M059J (cell line): ENCODE data around the gene ZNF91. TPM values are rescaled to one million over a fixed set of nuclear protein-coding genes. Genes with fewer than 3 reads are reported as not detected.
"Not testable (repeated sequence)": the region's sequence is repeated elsewhere in the genome, so short reads cannot be mapped to it uniquely, and the experiment has no call there.

Experiments used
- DNase-seq: peaks from one replicate; pipeline ENCODE4 v3.0.0-alpha.2; 2012; ENCODE audit warnings: low read depth
- total RNA-seq: library from RNA; depleted of rRNA; stranded (reverse); fragments of >200 nt; shearing (Covaris generic); gene quantifications from 2 replicates; pipeline ENCODE4 v1.2.3, GENCODE V29; 2014; rRNA removed

The ZNF91 gene
- 28.6 and 29.3 TPM in 2 replicates for total RNA-seq

DNA sequence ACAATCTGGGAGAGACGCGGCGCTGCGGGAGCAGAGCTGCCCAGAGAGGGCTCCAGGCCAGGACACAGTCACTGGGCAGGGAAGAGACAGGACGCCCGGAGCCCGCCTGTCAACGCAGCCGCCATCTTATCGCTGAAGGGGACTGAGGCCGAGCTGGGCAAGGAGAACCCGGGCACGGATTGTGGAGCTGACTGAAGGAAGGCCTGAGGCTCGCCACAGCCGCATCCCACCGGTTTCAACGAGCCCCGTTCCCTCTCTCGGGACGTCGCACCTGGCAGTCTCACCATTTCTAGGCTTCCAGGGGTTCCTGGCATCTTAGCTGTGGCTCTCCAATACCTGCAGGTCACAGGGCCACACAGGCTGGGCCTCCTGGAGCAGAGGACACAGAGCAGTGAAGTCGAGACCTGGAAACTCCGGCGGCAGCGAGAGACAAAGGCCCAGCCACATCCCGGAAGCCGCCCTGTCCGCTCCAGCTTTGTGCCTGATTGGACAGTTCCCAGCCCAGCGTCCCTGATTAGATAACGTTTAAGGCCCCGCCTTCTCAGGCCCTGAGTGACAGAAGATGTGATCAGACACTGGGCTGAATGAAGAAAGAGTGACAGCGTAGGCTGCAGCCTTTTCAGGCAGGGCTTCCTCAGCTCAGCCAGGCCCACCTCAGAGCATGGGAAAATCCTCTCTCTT lies at the start of gene ZNF91:
Gene ZNF91, minus strand, starts transcription at position 431 of the 681 bp plus-strand sequence. Its CDS starts 117 bp downstream, at position 314.
- peak; percentile 98 for DNase-seq

DNA sequence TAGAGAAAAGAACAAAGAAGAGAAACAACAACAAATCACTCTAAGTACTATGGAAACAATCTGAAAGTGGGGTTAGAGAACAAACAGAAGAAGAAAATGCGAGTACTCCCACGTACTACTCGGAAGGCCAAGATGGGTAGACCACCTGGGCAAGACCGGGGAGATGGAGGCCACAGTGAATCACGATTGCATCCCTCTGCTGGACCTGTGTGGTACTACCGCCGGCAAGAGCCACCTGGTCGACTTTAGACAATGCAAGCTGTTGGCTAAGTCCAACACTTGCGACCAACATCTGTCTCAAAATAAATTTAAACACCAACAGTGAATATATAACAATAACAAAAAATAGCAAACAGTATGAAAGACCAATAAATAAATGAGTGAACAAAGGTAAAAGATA lies 45.5 kb upstream of the ZNF91 start:
- no peak for DNase-seq

DNA sequence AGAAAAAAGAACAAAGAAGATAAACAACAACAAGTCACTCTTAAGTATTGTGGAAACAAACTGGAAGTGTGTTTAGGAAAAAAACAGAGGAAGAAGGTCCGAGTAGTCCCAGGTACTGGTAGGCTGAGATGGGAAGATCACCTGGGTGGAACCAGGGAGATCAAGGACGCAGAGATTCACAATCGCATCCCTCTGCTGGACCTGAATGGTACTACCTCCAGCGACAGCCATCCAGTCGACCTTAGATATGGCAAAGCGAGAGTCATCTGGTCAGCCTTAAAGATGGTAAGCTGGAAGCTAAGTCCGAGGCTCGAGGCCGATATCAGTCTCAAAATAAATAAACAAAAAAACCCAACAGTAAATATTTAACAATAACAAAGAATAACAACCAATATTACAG lies 44.9 kb upstream of the ZNF91 start:
- no peak for DNase-seq

DNA sequence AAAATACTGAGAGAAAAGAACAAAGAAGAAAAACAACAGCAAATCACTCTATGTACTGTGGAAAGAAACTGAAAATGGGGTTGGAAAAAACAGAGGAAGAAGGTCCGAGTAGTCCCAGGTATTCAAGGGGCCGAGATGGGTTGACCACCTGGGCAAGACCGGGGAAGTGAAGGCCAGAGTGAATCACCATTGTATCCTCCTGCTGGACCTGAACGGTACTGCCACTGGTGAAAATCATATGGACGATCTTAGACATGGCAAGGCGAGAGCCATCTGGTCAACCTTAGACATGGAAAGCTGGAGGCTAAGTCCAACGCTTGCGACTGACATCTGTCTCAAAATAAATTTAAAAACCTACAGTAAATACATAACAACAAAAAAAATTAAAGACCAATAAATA lies 44.4 kb upstream of the ZNF91 start:
- DNase-seq = no peak

DNA sequence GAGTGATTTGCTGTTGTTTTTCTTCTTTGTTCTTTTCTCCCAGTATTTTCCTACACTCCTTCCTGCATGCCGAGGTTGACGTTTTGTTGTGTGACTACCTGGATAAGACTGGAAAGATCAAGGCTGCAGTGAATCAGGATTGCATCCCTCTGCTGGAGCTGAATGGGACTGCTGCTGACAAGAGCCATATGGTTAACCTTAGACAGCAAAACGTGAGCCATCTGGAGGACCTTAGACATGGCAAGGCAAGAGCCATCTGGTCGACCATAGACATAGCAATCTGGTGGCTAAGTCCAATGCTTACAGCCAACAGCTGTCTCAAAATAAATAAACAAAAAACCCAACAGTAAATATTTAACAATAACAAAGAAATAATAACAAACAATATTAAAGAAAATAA lies 42.6 kb upstream of the ZNF91 start:
- DNase-seq = no peak

DNA sequence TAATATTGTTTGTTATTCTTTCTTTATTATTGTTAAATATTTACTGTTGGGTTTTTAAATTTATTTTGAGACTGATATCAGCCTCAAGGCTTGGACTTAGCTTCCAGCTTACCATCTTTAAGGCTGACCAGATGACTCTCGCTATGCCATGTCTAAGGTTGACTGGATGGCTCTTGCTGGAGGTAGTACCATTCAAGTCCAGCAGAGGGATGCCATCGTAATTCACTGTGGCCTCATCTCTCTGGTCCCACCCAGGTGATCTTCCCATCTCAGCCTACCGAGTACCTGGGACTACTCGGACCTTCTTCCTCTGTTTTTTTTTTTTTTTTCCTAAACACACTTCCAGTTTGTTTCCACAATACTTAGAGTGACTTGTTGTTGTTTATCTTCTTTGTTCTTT lies 41.7 kb upstream of the ZNF91 start:
- DNase-seq = no peak

DNA sequence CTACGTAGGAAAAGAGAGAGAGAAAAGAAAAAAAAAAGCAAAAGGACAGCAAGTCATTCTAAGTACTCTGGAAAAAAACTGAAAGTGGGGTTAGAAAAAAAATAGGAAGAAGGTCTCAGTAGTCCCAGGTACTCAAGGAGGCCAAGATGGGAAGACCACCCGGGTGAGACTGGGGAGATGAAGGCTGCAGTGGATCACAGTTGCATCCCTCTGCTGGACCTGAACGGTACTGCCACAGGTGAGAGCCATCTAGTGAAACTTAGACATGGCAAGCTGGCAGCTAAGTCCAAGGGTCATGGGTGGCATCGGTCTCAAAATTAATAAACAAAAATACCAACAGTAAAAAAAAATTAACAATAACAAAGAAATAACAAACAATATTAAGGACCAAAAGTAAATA lies 41.0 kb upstream of the ZNF91 start:
- DNase-seq = no peak

DNA sequence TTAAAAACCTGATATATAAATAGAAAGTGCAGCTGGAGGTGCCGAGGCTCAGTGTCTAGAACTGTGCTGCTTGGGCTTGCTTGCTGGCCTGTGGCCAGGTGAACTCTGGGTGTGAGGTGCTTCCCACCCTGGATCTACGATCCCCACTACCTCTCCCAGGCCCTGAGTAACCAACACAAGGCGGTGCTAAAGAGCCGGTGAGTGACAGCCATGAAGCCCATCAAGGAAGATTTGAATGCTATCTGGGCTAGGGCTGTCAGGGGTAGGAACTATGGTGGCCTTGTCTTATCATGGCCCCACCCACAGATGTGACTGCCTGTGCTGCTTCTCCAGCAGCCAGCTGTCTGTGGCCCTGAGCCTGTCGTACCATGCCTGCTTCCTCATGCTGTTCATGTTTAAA lies 25.6 kb upstream of the ZNF91 start:
- DNase-seq = no peak

DNA sequence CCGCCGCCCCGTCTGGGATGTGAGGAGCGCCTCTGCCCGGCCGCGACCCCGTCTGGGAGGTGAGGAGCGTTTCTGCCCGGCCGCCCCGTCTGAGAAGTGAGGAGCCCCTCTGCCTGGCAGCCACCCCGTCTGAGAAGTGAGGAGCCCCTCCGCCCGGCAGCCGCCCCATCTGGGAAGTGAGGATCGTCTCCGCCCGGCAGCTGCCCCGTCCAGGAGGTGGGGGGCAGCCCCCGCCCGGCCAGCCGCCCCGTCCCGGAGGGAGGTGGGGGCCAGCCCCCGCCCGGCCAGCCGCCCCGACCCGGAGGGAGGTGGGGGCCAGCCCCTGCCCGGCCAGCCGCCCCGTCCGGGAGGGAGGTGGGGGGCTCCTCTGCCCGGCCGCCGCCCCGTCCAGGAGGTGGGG lies 24.0 kb upstream of the ZNF91 start:
- not testable (repeated sequence) for DNase-seq

DNA sequence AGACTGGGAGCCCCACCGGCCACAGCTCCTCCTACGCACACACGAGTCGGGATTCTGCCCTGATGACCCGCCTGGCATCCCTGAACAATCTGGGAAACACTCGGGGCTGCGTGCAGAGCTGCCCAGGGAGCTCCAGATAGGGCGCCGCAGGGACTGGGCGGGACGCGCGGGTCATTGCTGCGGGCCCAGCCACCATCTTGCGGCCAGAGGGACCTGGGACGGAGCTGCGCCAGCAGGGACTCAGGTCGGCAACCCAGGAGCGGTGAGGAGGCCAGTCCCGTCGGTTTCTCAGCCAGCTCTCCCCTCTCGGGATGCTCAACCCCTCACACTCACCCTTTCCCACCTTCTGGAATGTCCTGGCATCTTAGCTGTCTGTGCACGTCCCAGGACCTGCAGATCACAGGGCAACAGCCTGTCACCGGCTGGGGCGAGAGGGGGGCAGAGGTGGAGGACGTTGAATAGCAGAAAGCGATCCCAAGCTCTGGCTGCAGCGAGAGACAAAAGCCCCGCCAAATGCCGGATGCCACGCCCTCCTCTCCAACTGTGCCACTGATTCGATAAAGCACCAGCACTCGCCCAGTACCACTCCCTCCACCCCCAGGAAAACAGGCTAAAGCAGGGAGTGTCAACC lies 20.4 kb upstream of the ZNF91 start:
- peak; percentile 84 for DNase-seq

DNA sequence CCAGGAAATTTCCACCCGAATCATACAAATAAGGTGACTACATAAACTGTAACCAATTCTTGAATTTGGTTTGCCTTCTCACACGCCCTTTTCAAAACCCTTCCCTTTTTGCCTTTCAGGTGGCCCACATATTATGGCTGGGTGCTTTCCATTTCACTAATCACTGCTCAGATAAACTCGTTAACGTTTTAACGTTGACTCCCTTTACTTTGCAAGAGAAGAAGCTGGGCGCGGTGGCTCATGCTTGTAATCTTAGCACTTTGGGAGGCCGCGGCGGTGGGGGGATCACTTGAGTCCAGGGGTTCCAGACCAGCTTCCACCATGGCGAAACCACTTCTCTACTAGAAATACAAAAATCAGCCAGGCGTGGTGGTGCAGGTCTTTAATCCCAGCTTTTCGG lies 19.8 kb upstream of the ZNF91 start:
- no peak for DNase-seq

DNA sequence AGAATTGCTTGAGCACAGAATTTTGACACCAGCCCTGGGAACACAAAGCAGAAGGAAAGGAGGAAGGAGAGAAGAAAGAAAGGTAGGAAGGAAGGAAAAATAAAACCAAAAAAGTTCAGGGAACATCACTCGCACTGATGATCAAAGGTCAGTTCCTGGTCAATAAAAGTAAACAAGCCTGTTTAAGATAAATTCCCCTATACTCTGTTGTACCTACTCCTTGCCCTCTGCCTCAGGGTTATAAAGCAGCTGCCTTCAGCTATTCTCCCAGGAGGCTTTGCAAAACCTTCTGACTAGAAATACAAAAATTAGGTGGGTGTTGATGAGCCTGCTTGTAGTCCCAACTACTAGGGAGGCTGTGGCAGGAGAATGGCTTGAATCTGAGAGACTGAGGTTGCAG lies 14.9 kb upstream of the ZNF91 start:
- no peak for DNase-seq

DNA sequence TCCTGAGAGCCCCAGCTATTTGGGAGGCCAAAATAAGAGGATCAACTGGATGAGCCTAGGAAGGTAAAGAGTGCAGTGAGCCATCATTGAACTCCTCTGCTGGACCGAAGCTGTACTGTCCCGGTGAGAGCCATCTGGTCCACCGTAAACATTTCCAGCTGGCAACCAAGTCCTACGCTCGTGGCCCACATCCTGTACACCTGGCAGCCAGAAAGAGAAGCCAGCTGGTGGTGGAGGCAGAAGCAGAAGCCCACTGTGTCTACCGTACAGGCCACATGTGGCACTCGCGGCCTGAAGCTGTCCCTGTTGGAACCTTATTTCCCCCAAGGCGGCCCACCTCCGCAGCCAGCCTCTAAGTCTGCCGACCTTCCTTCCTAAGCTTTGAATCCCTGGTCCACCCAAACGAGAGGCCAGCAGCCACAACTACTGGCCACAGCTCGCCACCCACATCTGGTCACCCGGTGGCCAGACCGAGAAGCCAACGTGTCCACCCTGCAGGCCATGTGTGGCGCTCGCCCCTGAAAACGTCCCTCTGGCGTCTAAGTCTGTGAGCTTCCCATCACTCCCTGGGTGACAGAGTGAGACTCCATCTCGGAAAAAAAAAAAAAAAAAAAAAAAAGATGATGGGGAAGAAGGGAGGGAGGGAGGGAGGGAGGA lies 14.2 kb upstream of the ZNF91 start:
- DNase-seq = no peak

DNA sequence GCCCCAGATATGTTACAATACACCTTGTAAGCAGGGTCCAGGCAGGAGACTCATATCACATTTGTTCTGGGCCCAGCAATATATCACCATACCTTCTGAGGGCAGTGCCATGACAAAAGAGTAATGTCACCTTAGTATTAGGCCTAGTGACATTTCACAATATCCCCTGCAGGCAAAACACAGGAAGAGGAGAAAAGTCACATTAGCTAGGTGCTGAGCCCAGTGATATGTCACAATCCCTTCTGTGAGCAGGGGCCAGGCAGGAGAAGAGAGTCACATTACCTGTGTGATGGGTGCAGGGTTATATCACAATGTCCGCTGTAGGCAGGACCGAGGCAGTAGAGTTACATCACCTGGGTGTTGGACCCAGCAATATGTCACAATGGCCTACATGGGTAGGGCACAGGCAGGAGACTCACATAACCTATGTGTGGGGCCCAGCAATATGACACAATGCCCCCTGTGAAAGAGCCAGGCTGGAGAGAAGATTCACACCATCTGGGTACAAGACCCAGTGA lies 12.4 kb upstream of the ZNF91 start:
- no peak for DNase-seq

DNA sequence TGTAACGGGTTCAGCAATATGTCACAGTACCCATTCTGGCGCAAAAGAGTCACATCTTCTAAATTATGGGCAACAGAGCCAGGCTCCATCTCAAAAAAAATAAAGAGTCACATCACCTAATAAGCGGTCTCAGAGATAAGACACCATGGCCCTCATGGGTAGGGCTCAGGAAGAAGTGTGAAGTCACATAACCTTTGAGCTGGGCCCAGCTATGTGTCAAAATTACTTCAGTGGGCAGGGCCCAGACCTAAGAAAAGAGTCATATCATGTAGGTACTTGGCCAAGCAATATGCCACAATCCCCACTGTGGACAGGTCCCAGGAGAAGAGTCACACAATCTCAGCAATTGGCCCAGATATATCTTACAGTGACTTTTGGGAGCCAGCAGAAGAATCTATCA lies 11.4 kb upstream of the ZNF91 start:
- DNase-seq = no peak

DNA sequence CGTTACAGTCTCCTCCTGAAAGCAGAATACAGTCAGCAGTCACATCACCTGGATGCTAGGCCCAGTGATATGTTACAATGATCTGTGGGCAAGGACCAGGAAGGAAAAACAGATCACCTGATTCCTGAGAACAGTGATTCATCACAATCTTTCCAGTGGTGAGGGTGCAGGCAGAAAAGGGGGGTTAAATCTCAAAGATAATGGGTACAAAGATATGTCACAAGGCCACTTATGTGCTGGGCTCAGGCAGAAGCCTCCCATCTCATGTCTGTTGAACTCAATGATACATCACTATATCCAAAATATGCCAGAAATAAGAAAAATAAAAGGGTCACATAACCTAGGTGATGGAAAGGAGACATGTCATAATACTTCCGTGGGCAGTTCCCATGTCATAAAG lies 10.8 kb upstream of the ZNF91 start:
- DNase-seq = no peak

DNA sequence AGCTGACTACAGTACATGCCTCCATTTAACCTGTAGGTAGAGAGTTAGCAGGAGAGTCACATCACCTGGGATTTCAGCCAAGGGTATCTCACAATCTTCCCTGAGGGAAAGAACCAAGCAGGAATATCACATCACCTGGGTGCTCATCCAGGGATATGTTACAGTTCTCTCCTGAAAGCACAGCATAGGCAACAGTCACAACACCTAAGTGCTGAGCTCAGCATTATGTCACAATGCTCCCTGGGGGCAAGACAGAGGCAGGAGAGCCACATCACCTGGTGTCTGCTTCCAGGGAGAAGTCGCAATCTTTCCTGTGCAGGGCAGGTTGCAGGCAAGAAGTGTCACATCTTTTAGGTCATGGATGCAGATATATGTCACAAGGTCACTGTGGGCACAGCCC lies 9.4 kb upstream of the ZNF91 start:
- DNase-seq = no peak

DNA sequence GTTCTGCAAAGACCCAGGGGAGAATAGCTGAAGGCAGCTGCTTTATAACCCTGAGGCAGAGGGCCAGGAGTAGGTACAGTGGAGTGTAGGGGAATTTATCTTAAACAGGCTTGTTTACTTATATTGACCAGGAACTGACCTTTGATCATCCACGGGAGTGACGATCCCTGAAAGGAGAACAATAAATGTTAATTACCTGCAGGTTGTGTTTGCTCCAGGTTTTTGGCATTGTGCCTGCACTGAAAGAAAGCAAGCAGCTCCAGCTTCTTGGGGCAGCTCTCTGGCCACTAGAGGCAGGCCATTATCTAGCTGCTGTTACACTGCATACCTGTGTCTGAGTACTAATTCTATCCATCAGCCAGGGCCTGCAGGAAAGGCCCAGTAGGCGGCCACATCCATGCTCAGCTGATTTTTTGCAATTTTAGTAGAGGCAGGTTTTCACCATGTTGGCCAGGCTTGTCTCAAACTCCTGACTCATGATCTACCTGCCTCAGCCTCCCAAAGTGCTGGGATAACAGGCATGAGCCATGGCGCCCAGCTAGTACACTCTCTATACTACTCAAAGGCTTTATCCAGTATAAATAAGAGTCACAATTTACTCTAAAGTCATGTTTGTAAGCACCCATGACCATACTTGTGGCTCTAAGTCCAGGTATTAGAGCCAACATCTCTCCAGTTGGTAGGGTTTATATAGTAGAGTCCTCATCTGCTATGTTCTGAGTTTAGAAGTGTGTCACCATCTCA lies 8.5 kb upstream of the ZNF91 start:
- no peak for DNase-seq

DNA sequence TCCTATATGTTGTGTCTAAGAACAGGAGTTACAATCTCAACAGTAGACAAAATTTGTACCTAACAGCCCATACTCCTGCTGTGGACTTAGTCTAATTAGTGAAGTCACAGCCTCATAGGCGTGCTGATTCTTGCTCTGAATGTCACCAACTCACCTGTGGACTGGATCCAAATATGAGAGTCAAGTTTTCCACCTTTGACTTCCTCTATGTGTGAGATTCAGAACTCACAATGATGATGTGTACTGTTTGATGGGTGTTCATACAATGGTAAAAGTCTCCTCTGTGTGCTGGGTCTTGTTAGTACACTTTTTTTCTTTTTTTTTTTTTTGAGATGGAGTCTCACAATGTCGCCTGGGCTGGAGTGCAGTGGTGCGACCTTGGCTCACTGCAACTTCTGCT lies 7.8 kb upstream of the ZNF91 start:
- DNase-seq = no peak

DNA sequence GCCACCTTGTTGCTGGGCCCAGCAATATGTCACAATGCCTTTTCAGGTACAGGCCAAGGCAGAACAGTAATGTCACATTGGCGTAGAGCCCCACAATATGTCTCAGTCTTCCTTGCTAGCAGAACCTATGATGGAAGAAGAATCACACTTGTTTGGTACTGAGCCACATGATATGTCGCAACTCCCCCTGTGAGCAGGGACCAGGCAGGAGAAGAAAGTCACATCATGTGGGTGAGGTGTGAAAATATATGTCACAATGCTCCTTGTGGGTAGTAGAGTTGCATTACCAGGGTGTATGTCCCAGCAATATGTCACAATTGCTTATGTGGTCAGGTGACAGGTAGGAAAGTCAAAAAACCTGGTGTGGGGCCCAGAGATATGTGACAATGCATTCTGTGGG lies 7.1 kb upstream of the ZNF91 start:
- DNase-seq = no peak

DNA sequence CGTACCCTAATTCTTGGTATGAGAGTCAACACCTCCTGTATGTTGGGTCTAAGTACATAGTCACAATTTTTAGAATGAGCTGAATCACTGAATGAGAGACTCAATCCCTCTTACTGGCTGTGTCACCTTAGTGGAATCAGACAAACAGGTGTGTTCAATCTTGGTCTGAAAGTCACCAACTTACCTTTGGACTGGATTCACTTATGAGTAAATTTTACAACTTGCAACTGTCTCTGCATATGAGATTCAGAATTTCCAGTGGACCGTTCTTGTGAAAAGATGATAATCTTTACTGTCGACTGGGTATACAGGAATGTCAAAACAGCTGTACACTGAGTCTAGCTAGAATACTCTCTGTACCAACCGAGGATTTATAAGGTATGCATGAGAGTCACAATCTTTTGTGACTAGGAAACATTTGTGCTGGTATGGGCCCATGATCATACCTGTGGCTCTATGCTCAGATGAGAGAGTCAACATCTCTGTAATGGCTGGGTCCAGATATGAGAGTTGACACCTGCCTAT lies 5.9 kb upstream of the ZNF91 start:
- DNase-seq = no peak

DNA sequence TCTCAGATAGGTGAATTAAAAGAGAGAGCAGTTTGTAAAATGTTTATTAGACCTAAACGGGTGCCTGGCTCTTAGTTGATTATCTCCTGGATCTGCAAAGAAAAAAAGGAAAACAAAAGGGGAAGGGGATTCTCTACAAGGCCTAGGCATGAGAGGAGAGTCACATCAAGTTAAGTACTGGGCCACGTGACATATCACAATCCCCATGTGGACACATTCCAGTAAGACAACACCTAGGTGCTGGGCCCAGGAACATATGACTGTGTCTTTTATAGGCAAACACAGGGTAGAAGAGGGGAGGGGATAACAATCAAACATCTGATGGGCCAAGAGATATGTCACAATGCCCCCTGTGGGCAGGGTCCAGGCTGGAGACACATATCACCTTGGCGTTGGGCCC lies 4.2 kb upstream of the ZNF91 start:
- no peak for DNase-seq
